ENCODE measurements around the gene LDLRAD3. TPM values are rescaled to one million over a fixed set of nuclear protein-coding genes. Genes with fewer than 3 reads are reported as not detected.
A peak's percentile ranks its signal among the peaks of the same experiment; 100 is the strongest.

The LDLRAD3 gene
- total and polyA plus RNA-seq, 7 experiments from 2014 or later = 0.08 to 6.9 (median 0.41) TPM; not detected in 3

DNA sequence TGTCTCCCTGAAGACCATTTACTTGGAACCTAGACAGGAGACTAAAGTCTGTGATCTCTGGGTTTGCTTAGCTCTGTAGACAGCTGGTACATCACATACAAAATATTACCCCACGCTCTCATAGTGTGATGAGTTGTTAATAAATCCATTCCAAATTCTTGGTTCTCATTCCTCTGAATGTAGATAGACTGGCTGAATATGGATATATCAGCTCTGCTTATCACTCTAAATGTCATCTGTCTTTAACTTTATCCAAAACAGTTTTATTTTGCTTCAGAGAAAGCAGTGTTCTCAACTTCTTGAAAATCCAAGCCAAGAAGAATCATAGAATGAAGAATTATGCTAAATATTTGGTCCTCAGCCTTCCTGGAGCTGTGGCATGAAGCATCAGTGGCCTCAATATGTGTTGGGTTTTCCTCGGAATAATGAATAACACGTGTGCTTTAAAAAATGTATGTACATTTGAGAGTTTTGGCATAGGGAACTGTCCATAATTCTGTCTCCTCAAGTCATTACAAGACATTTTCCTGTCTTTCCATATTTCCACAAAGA is 10.5 kb upstream of the LDLRAD3 start:
- no peaks in the 10 kb centered on the region for H3K27me3 ChIP-seq (ENCODE audit: control insufficient read depth in 2 of 2, insufficient read depth in 2 of 2, low read length in 2 of 2)

DNA sequence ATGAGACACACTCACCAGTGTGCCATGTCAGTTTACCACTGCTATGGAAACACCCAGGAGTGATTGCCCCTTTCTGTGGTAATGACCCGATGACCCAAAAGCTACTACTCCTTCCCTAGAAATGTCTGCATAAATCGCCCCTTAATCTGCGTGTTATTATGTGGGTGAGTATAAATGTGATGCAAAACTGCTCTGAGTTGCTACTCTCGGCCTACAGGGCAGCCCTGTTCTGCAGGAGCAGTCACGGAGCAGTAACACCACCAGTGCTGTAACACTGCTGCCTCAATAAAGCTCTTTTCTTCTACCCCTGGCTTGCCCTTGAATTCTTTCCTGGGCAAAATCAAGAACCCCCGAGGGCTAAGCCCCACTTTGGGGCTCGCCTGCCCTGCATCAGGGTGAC is 9.6 kb upstream of the LDLRAD3 start:
- no peaks in the 10 kb centered on the region for H3K36me3 ChIP-seq (ENCODE audit: control insufficient read depth in 2 of 3, insufficient read depth in 3 of 3, low read length in 3 of 3)
- intact Hi-C loops (cut with micrococcal nuclease) = no loop called here
- no peak overlapping the region for H3K27ac ChIP-seq (ENCODE audit: low read depth, low read length)
- H3K4me1 ChIP-seq (ENCODE audit: control insufficient read depth in 2 of 2, insufficient read depth in 2 of 2, low read length in 2 of 2) = no peaks in the 10 kb centered on the region
- Mint-ChIP-seq H3K36me3 (no peaks in the 10 kb centered on the region), H3K4me3 (no peak overlapping the region), H3K27ac (no peak overlapping the region), H3K27me3 (peaks cover 8 to 59% (median 43%) of the 10 kb centered on the region in 5 donors), H3K9me3 (peaks cover 0 to 2% (median 0%) of the 10 kb centered on the region in 11 donors), H3K4me1 (no peaks in the 10 kb centered on the region)
- H3K9me3 ChIP-seq (ENCODE audit: control insufficient read depth in 2 of 3, low read length in 3 of 3) = no peaks in the 10 kb centered on the region
- DNase-seq (no peak), ATAC-seq (no peak)
- H3K27me3 ChIP-seq (ENCODE audit: control insufficient read depth in 2 of 2, insufficient read depth in 2 of 2, low read length in 2 of 2) = no peaks in the 10 kb centered on the region
- CTCF ChIA-PET = interaction anchor here (0.6 kb wide), 1 partner anchor 49 kb away, joined by 4 read pairs; no protein-coding TSS in a partner anchor
- H3K4me3 ChIP-seq (ENCODE audit: low read length) = no peak overlapping the region
- POLR2A ChIA-PET = no interaction called here

More for the DNA sequence above, 10.5 kb upstream of the LDLRAD3 start:
- Mint-ChIP-seq H3K9me3 (peaks cover 0 to 2% (median 0%) of the 10 kb centered on the region in 11 donors), H3K27ac (no peak overlapping the region), H3K27me3 (peaks cover 8 to 53% (median 39%) of the 10 kb centered on the region in 5 donors), H3K36me3 (no peaks in the 10 kb centered on the region), H3K4me3 (no peak overlapping the region), H3K4me1 (no peaks in the 10 kb centered on the region)
- CTCF ChIA-PET = no interaction called here
- DNase-seq (no peak), ATAC-seq (no peak)
- POLR2A ChIA-PET = no interaction called here
- Histone ChIP-seq H3K36me3 (ENCODE audit: control insufficient read depth in 2 of 3, insufficient read depth in 3 of 3, low read length in 3 of 3) (no peaks in the 10 kb centered on the region), H3K4me1 (ENCODE audit: control insufficient read depth in 2 of 2, insufficient read depth in 2 of 2, low read length in 2 of 2) (no peaks in the 10 kb centered on the region), H3K9me3 (ENCODE audit: control insufficient read depth in 2 of 3, low read length in 3 of 3) (no peaks in the 10 kb centered on the region), H3K27ac (ENCODE audit: low read depth, low read length) (no peak overlapping the region), H3K4me3 (ENCODE audit: low read length) (no peak overlapping the region)
- intact Hi-C loops (cut with micrococcal nuclease) = no loop called here

DNA sequence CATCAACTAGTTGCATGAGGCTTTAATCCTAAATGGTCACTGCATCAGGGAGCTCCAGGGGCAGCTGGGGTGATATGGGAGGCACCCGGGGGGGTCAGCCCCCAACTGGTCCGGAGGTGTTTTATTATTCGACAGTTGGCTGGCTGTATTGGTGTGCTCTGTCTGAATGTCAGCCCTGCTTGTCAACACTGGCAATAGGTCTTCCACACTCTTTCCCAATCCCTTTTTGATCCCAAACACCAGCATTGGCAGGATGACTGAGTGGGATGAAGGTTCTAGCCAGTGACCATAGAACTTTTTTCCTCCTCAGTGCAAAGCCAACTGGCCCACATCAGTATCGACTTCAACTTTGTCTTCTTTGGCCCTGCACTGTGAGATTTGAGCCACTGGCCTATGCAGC is 8.9 kb upstream of the LDLRAD3 start:
- intact Hi-C loops (cut with micrococcal nuclease) = no loop called here
- H3K27me3 Mint-ChIP-seq = peaks cover 14 to 63% (median 46%) of the 10 kb centered on the region in 5 donors
- no peak overlapping the region for H3K27ac Mint-ChIP-seq
- DNase-seq = no peak
- Histone ChIP-seq H3K9me3 (ENCODE audit: control insufficient read depth in 2 of 3, low read length in 3 of 3) (no peaks in the 10 kb centered on the region), H3K27ac (ENCODE audit: low read depth, low read length) (no peak overlapping the region), H3K4me1 (ENCODE audit: control insufficient read depth in 2 of 2, insufficient read depth in 2 of 2, low read length in 2 of 2) (no peaks in the 10 kb centered on the region), H3K27me3 (ENCODE audit: control insufficient read depth in 2 of 2, insufficient read depth in 2 of 2, low read length in 2 of 2) (no peaks in the 10 kb centered on the region), H3K36me3 (ENCODE audit: control insufficient read depth in 2 of 3, insufficient read depth in 3 of 3, low read length in 3 of 3) (no peaks in the 10 kb centered on the region), H3K4me3 (ENCODE audit: low read length) (no peak overlapping the region)
- POLR2A ChIA-PET = no interaction called here
- H3K36me3 Mint-ChIP-seq = no peaks in the 10 kb centered on the region
- CTCF ChIA-PET = no interaction called here
- no peaks in the 10 kb centered on the region for H3K4me1 Mint-ChIP-seq
- no peak for ATAC-seq
- H3K9me3 Mint-ChIP-seq = peaks cover 0 to 2% (median 0%) of the 10 kb centered on the region in 11 donors
- no peak overlapping the region for H3K4me3 Mint-ChIP-seq

DNA sequence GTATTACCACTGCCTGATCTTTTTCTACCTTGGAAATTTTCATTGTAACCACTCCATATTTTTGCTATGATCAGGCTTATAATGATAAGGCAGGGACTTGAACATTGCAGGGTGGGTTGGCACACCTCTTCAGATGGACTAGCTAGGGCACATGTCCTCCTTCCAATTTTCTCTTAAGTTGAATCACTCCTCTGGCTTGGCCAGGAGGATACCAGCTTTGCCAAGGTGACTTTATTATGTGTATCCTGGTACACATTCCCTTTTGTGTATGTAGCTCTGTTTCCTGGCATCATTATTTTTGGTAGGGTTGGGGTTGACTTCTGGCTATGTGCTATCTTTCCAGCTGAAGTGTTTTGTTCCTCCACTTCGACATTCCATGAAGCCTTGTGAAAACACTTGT is 8.5 kb upstream of the LDLRAD3 start:
- ChIA-PET POLR2A (no interaction called here), CTCF (no interaction called here)
- Mint-ChIP-seq H3K36me3 (no peaks in the 10 kb centered on the region), H3K27ac (peak overlapping the region in 1 of 9 donors; percentile 66), H3K27me3 (peaks cover 19 to 63% (median 50%) of the 10 kb centered on the region in 5 donors), H3K4me1 (no peaks in the 10 kb centered on the region), H3K4me3 (no peak overlapping the region), H3K9me3 (peaks cover 0 to 2% (median 0%) of the 10 kb centered on the region in 11 donors)
- no peaks in the 10 kb centered on the region for H3K36me3 ChIP-seq (ENCODE audit: control insufficient read depth in 2 of 3, insufficient read depth in 3 of 3, low read length in 3 of 3)
- DNase-seq = no peak
- H3K9me3 ChIP-seq (ENCODE audit: control insufficient read depth in 2 of 3, low read length in 3 of 3) = no peaks in the 10 kb centered on the region
- no peaks in the 10 kb centered on the region for H3K27me3 ChIP-seq (ENCODE audit: control insufficient read depth in 2 of 2, insufficient read depth in 2 of 2, low read length in 2 of 2)
- H3K4me1 ChIP-seq (ENCODE audit: control insufficient read depth in 2 of 2, insufficient read depth in 2 of 2, low read length in 2 of 2) = no peaks in the 10 kb centered on the region
- intact Hi-C loops (cut with micrococcal nuclease) = no loop called here
- no peak overlapping the region for H3K27ac ChIP-seq (ENCODE audit: low read depth, low read length)
- no peak overlapping the region for H3K4me3 ChIP-seq (ENCODE audit: low read length)
- ATAC-seq = no peak

DNA sequence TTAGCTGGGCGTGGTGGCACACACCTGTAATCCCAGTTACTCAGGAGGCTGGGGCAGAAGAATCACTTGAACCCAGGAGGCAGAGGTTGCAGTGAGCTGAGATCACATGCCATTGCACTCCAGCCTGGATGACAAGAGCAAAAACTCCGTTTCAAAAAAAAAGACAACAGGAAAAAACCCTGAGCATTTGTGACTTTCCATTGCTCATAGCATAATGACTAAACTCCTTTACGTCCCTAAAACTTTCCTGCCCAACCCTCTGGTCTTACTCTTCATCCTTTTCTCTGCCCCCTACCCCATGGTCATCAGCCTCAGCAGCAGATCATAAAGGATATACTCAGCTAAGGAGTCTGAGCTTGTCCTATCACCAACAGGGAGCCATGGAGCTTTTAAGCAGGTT is 6.8 kb upstream of the LDLRAD3 start:
- Histone ChIP-seq H3K27me3 (ENCODE audit: control insufficient read depth in 2 of 2, insufficient read depth in 2 of 2, low read length in 2 of 2) (no peaks in the 10 kb centered on the region), H3K4me1 (ENCODE audit: control insufficient read depth in 2 of 2, insufficient read depth in 2 of 2, low read length in 2 of 2) (no peaks in the 10 kb centered on the region), H3K36me3 (ENCODE audit: control insufficient read depth in 2 of 3, insufficient read depth in 3 of 3, low read length in 3 of 3) (no peaks in the 10 kb centered on the region), H3K27ac (ENCODE audit: low read depth, low read length) (no peak overlapping the region), H3K4me3 (ENCODE audit: low read length) (no peak overlapping the region), H3K9me3 (ENCODE audit: control insufficient read depth in 2 of 3, low read length in 3 of 3) (no peaks in the 10 kb centered on the region)
- peaks cover 25 to 68% (median 47%) of the 10 kb centered on the region in 5 donors for H3K27me3 Mint-ChIP-seq
- no peaks in the 10 kb centered on the region for H3K4me1 Mint-ChIP-seq
- no peak overlapping the region for H3K27ac Mint-ChIP-seq
- no peak overlapping the region for H3K4me3 Mint-ChIP-seq
- DNase-seq (no peak), ATAC-seq (no peak)
- no peaks in the 10 kb centered on the region for H3K36me3 Mint-ChIP-seq
- intact Hi-C loops (cut with micrococcal nuclease) = no loop called here
- peaks cover 0 to 2% (median 0%) of the 10 kb centered on the region in 11 donors for H3K9me3 Mint-ChIP-seq
- CTCF ChIA-PET = no interaction called here
- POLR2A ChIA-PET = no interaction called here

DNA sequence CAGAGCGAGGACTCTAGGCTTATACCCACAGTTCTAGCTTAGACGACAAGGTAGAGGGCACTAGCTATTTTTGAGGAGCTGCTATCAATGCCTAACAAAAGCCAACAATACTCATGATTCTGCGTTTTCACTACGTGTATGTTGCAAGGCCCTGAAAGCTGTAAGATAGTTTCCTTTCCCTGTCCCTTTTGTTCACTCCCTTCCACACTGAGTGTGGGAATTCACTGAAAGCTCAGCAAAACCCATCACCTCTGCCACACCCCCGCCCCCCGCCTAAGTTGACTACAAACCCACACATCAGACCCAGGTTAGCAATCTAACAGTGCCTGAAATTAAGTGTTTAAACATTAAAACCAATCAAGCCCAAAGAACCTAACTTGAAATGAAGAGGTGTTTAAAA is 6.2 kb upstream of the LDLRAD3 start:
- peaks cover 0 to 1% (median 0%) of the 10 kb centered on the region in 11 donors for H3K9me3 Mint-ChIP-seq
- no peak overlapping the region for H3K4me3 Mint-ChIP-seq
- no peak overlapping the region for H3K27ac Mint-ChIP-seq
- Histone ChIP-seq H3K27ac (ENCODE audit: low read depth, low read length) (no peak overlapping the region), H3K4me1 (ENCODE audit: control insufficient read depth in 2 of 2, insufficient read depth in 2 of 2, low read length in 2 of 2) (no peaks in the 10 kb centered on the region), H3K9me3 (ENCODE audit: control insufficient read depth in 2 of 3, low read length in 3 of 3) (no peaks in the 10 kb centered on the region), H3K4me3 (ENCODE audit: low read length) (no peak overlapping the region), H3K36me3 (ENCODE audit: control insufficient read depth in 2 of 3, insufficient read depth in 3 of 3, low read length in 3 of 3) (no peaks in the 10 kb centered on the region), H3K27me3 (ENCODE audit: control insufficient read depth in 2 of 2, insufficient read depth in 2 of 2, low read length in 2 of 2) (no peaks in the 10 kb centered on the region)
- ATAC-seq (no peak), DNase-seq (no peak)
- peaks cover 30 to 71% (median 52%) of the 10 kb centered on the region in 5 donors for H3K27me3 Mint-ChIP-seq
- intact Hi-C loops (cut with micrococcal nuclease) = no loop called here
- ChIA-PET POLR2A (no interaction called here), CTCF (interaction anchor here (0.6 kb wide), 1 partner anchor 188 kb away, joined by 3 read pairs; no protein-coding TSS in a partner anchor)
- H3K4me1 Mint-ChIP-seq = no peaks in the 10 kb centered on the region
- H3K36me3 Mint-ChIP-seq = no peaks in the 10 kb centered on the region

DNA sequence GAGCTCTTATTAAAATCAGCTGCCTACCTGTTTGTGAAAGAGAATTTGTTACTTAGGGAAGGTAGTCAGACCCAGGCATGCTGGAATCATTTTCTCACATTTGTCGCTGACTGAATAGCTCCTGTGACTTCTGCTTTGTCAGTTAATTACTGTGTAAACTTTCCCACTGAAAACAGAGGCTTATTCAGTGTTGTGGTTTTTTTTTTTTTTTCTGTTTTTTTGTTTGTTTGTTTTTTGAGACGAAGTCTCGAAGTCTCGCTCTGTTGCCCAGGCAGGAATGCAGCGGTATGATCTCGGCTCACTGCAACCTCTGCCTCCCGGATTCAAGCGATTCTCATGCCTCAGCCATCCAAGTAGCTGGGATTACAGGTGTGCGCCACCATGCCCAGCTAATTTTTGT is 5.6 kb upstream of the LDLRAD3 start:
- peaks cover 35 to 76% (median 57%) of the 10 kb centered on the region in 5 donors for H3K27me3 Mint-ChIP-seq
- H3K4me3 ChIP-seq (ENCODE audit: low read length) = no peak overlapping the region
- ChIA-PET CTCF (interaction anchor here (0.6 kb wide), 1 partner anchor 188 kb away, joined by 3 read pairs; no protein-coding TSS in a partner anchor), POLR2A (no interaction called here)
- ATAC-seq (no peak), DNase-seq (no peak)
- H3K4me1 Mint-ChIP-seq = peaks cover 0 to 2% (median 1%) of the 10 kb centered on the region in 7 donors
- peaks cover 0 to 3% of the 10 kb centered on the region in 2 donors for H3K27me3 ChIP-seq (ENCODE audit: control insufficient read depth in 2 of 2, insufficient read depth in 2 of 2, low read length in 2 of 2)
- H3K36me3 Mint-ChIP-seq = peaks cover 0 to 1% (median 0%) of the 10 kb centered on the region in 5 donors
- no peak overlapping the region for H3K4me3 Mint-ChIP-seq
- H3K9me3 Mint-ChIP-seq = no peaks in the 10 kb centered on the region
- no peaks in the 10 kb centered on the region for H3K9me3 ChIP-seq (ENCODE audit: control insufficient read depth in 2 of 3, low read length in 3 of 3)
- intact Hi-C loops (cut with micrococcal nuclease) = no loop called here
- peaks cover 0 to 3% of the 10 kb centered on the region in 2 donors for H3K4me1 ChIP-seq (ENCODE audit: control insufficient read depth in 2 of 2, insufficient read depth in 2 of 2, low read length in 2 of 2)
- no peak overlapping the region for H3K27ac ChIP-seq (ENCODE audit: low read depth, low read length)
- no peaks in the 10 kb centered on the region for H3K36me3 ChIP-seq (ENCODE audit: control insufficient read depth in 2 of 3, insufficient read depth in 3 of 3, low read length in 3 of 3)
- H3K27ac Mint-ChIP-seq = no peak overlapping the region

Measured in naive thymus-derived CD4-positive, alpha-beta T cell (primary cell).